ENCODE data around the gene KIF1C.
"Not testable (repeated sequence)": the region's sequence is repeated elsewhere in the genome, so short reads cannot be mapped to it uniquely, and the experiment has no call there.

The KIF1C gene

DNA sequence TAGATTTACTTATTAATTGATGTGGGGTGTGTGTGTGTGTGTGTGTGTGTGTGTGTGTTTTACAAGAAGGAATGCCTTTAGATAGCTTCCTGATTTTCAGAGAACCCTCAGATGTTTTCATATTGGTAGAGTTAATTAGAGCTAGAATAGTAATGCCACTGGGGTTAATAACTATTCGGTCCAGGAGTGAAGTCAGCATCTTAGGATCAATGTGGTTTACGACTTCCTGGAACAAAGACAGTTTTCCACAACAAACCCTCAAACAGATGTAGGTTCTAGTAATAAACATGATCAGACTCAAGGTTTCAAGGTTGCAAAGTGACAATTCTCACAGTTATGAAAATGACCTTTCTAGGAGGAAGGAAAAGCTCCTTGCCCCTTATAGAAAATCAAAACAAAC lies 49.7 kb downstream of the KIF1C start:
- no peak for DNase-seq

DNA sequence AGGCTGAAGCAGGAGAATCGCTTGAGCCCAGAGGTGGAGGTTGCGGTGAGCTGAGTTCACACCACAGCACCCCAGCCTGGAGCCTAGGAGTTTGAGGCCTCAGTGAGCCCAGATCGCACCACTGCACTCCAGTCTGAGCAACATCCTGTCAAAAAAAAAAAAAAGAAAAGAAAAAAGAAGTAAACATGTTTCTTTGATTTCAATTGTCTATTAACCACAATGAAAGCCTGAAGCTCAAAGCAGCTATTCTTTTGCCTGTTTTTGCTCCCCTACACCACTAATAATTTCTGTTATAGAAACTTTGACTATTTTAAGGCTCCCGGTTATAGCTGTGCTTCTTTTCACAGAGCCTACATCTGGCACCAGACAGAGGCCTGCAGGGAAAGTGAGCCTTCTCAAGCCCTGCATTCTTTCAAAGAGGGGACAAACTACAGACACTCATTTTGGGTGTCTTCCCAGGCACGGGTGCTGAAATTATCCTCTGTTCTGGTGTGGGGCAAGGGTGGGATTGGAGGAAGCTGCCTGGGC lies 51.6 kb downstream of the KIF1C start:
- no peak for DNase-seq

DNA sequence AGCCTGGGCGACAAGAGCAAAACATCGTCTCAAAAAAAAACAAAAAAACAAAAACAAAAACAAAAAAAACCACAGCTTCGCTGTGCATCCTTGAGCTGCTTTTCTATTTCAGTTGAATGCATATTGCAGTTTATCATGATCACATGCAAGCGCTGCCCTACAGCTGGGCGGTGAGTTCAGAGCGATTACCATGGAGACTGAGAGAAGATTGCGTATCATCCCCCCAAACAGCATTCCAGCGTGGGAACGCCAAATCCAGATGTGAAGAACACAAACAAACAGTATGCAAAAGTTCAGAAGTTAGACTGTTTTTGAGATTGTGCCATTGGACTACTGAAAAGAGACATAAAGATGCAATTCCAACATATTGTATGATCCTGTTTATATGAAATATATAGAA lies 52.5 kb downstream of the KIF1C start:
- DNase-seq, result no peak

DNA sequence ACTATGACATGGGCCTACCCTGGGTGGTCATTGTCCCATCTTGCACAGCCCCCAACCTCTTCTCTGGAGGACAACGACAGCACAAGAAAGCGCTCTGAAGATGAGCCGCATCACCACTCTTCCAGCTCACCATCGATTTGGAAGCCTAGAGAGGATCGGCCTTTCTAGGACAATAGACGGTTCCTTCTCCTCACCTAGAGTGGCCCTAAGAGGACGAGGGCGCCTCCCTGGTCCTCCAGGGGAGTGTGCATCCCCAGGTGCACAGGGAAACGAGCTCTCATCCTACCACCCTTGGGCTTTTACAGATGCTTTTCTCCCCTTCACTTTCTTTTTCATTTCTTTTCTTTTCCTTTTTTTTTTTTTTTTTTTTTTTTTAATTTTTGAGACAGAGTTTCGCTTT lies 57.8 kb downstream of the KIF1C start:
- DNase-seq, result no peak

DNA sequence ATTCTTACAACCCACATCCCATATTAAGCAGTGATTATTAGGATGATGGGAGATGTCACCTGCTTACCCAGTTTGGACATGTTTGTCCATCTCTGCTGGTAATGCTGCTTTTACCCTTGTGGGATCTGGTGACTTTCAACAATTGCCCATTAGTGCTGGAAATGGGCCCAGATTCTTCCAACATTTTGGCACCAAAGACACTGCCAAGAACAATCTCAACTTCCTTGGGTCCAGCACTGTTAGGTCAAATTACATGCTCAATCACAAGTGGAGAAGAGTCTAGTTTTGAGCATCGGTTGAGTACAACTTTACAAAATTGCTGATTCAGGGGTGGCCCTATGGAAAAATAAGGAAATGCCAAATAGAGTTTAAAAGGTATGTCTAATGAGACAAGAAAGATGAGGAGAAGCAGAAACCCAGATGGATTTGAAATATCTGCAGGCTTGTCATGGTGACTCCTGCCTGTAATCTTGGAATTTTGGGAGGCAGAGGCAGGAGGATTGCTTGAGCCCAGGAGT lies 67.5 kb downstream of the KIF1C start:
- DNase-seq, result no peak

DNA sequence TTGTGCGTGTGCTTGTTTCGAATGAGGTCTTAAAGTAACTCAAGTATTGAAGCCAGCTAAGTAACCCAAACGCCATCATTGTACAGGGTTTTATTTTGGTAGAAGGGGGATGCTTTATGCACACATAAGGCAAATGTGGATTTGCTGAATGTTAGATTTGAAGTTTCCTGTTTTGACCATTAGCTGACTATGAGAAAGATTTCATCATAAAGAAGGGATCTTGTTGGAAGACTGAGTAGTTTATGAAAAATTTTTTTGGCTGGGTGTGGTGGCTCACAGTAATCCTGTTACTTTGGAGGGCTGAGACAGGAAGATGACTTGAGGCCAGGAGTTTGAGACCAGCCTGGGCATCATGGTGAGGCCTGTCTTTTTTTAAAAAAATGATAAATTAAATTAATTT lies 70.5 kb downstream of the KIF1C start:
- no peak for DNase-seq

DNA sequence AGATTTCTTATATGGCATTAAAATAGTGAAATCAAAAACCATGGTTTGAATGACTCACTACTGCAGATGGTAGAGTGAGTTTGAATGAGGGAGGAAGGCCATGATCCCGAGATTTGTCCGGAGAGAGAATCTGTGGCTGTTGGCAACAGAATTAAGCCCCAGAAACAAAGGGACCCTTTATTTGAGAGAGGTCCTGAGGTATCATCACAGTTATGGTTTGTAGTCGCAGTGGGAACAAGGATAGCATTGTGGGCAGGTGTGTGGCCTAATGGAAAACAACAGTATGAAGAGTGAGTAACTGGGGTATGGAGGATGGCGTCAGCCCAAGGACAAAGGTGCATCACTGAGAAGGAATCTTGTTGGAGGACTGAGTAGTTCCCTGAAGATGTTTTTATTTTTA lies 72.0 kb downstream of the KIF1C start:
- no peak for DNase-seq

DNA sequence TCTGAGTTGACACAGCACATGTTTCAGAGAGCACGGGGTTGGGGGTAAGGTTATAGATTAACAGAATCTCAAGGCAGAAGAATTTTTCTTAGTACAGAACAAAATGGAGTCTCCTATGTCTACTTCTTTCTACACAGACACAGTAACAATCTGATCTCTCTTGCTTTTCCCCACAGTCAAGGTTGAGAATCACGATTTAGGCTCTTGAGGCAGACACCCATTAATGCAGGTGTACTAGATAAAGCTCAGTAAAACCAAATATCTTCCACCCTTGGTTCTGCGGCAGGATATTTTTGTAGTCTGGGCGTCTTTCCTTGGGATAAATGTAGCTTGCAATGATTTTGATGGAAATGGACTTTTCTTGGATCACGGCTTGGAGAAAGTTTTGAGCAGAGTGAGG lies 77.7 kb downstream of the KIF1C start:
- DNase-seq, result not testable (repeated sequence)

DNA sequence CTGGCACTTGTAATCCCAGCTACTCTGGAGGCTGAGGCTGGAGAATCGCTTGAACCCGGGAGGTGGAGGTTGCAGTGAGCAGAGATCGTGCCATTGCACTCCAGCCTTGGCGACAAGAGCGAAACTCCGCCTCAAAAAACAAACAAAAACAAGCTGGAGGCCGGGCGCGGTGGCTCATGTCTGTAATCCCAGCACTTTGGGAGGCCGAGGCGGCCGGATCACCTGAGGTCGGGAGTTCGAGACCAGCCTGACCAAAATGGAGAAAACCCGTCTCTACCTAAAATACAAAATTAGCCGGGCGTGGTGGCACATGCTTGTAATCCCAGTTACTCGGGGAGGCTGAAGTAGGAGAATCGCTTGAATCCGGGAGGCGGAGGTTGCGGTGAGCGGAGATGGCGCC lies 79.5 kb downstream of the KIF1C start:
- not testable (repeated sequence) for DNase-seq

DNA sequence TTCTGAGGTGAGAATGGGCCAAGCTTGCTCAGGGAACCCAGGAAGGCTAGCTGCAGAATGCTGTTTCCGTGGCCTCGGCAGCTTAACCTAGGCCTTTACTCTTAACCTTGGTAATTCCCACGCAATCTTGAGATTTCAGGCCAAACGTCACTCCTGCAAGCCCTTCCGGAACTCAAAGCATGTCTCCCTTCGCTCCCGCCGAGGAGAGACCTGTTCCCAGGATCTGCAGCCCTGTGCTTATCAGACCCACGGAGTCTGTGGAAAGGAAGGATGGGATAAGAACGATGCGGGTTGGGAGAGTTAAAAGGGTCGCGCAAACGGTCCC lies 80.0 kb downstream of the KIF1C start:
- no peak for DNase-seq
